ENCODE measurements around the gene SEMA3G.

The SEMA3G gene

DNA sequence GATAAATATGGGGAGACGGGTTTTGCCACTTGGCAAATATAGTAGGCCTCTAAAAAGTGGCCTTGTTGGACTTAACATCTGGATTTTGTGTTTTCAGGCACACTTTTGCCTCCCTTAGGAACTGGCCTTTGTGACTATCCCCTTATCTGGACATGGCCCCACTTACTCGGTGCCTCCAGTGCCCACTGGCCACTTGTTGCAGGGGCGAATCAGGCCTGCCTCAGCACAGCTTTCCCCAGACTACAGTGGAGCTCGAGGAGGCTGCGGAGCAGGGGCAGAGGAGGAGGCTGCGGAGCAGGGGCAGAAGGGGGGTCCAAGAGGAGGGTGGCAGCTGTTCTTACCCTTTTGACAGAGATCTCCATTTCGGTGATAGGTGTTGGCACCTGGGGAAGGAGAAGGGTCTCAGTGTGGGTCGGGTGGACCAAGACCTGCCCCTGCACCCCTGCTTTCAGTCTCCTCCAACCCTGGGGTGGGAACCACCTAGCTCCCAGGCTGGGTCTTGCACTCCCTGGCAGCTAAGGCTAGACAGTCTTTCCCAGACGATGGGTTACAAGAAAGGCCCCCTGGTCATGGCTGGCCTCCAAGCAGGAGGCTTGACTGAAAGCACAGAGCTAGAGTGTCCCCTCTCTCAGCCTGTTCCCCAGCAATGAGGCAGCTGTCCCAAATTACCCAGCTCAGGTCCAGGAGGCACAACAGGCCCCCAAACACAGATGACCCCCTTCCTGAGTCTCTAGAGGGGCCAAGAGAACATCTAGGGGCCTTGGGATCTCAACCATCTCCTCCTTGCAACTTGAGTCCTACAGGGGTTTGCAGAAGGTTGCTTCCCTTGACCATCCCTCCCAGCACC, 6.1 kb downstream of the SEMA3G start:
- TF ChIP-seq, protein P1, sequence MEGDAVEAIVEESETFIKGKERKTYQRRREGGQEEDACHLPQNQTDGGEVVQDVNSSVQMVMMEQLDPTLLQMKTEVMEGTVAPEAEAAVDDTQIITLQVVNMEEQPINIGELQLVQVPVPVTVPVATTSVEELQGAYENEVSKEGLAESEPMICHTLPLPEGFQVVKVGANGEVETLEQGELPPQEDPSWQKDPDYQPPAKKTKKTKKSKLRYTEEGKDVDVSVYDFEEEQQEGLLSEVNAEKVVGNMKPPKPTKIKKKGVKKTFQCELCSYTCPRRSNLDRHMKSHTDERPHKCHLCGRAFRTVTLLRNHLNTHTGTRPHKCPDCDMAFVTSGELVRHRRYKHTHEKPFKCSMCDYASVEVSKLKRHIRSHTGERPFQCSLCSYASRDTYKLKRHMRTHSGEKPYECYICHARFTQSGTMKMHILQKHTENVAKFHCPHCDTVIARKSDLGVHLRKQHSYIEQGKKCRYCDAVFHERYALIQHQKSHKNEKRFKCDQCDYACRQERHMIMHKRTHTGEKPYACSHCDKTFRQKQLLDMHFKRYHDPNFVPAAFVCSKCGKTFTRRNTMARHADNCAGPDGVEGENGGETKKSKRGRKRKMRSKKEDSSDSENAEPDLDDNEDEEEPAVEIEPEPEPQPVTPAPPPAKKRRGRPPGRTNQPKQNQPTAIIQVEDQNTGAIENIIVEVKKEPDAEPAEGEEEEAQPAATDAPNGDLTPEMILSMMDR (IDR thresholded peaks at IDR 0.05; ENCODE audit: insufficient read depth, low read length, poor library complexity, severe bottlenecking) = no peak
- no peak for DNase-seq (ENCODE audit: extremely low read depth, insufficient read length)
- Histone ChIP-seq H3K36me3 (ENCODE audit: control insufficient read depth, insufficient read depth, low read length) (no peaks in the 10 kb centered on the region), H3K4me3 (replicated peaks; ENCODE audit: low read depth, low read length) (no peak overlapping the region), H3K27me3 (replicated peaks; ENCODE audit: control insufficient read depth, insufficient read depth, low read length) (no peaks in the 10 kb centered on the region)

DNA sequence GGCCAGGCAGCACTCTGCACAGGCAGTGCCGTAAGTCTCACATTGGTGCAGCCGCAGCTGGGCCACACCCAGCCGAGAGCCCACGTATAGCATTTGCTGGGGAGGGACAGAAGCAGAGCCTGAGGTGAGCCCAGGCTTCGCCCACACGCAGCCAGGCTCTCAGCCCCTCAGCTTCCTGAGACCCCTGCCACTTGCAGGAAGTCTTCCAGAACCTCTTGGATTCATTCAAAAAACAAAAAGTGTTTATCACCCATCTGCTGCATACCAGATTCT, 6.9 kb downstream of the SEMA3G start:
- Histone ChIP-seq H3K27me3 (replicated peaks; ENCODE audit: control insufficient read depth, insufficient read depth, low read length) (no peaks in the 10 kb centered on the region), H3K36me3 (ENCODE audit: control insufficient read depth, insufficient read depth, low read length) (no peaks in the 10 kb centered on the region), H3K4me3 (replicated peaks; ENCODE audit: low read depth, low read length) (no peak overlapping the region)
- no peak for DNase-seq (ENCODE audit: extremely low read depth, insufficient read length)
- TF ChIP-seq, protein P1 (IDR thresholded peaks at IDR 0.05; ENCODE audit: insufficient read depth, low read length, poor library complexity, severe bottlenecking) = no peak

- DNase-seq (ENCODE audit: extremely low read depth, insufficient read length) = no peak
- Histone ChIP-seq H3K27me3 (replicated peaks; ENCODE audit: control insufficient read depth, insufficient read depth, low read length) (no peaks in the 10 kb centered on the region), H3K4me3 (replicated peaks; ENCODE audit: low read depth, low read length) (no peak overlapping the region), H3K36me3 (ENCODE audit: control insufficient read depth, insufficient read depth, low read length) (no peaks in the 10 kb centered on the region)
- TF ChIP-seq, protein P1 (IDR thresholded peaks at IDR 0.05; ENCODE audit: insufficient read depth, low read length, poor library complexity, severe bottlenecking) = no peak
Observed at GRCh38 chr3:52437326-52438103, 7.4 kb downstream of the SEMA3G start.

GRCh38 chr3:52436500-52437149, 8.3 kb downstream of the SEMA3G start:
- H3K36me3 ChIP-seq (ENCODE audit: control insufficient read depth, insufficient read depth, low read length) = no peaks in the 10 kb centered on the region
- DNase-seq (ENCODE audit: extremely low read depth, insufficient read length) = no peak
- H3K4me3 ChIP-seq (replicated peaks; ENCODE audit: low read depth, low read length) = no peak overlapping the region
- TF ChIP-seq, protein P1 (IDR thresholded peaks at IDR 0.05; ENCODE audit: insufficient read depth, low read length, poor library complexity, severe bottlenecking) = no peak
- no peaks in the 10 kb centered on the region for H3K27me3 ChIP-seq (replicated peaks; ENCODE audit: control insufficient read depth, insufficient read depth, low read length)

- TF ChIP-seq, protein P1 (IDR thresholded peaks at IDR 0.05; ENCODE audit: insufficient read depth, low read length, poor library complexity, severe bottlenecking) = no peak
- no peaks in the 10 kb centered on the region; the same call in 1 of the 2 replicates for H3K27me3 ChIP-seq (replicated peaks; ENCODE audit: control insufficient read depth, insufficient read depth, low read length)
- no peak overlapping the region for H3K4me3 ChIP-seq (replicated peaks; ENCODE audit: low read depth, low read length)
- H3K36me3 ChIP-seq (ENCODE audit: control insufficient read depth, insufficient read depth, low read length) = no peaks in the 10 kb centered on the region
- no peak for DNase-seq (ENCODE audit: extremely low read depth, insufficient read length)
Observed at GRCh38 chr3:52435246-52436101, 9.4 kb downstream of the SEMA3G start.

All from GM06990 (cell line).